ENCODE data around the gene WWOX. TPM values are rescaled to one million over a fixed set of nuclear protein-coding genes. Genes with fewer than 3 reads are reported as not detected.

WWOX gene
- total and polyA plus RNA-seq, 2 of the 4 experiments (the other 2 are of a cell fraction), result 2.7 to 5.4 TPM

- H3K36me3 ChIP-seq (ENCODE audit: control insufficient read depth, insufficient read depth, low read length), result no peaks in the 10 kb centered on the region
- POLR2A ChIA-PET (ENCODE audit: unreplicated experiment), result no interaction called here
- peaks cover 23% of the 10 kb centered on the region for H3K9me3 ChIP-seq (ENCODE audit: control insufficient read depth, insufficient read depth, low read length)
- H2BK15ac ChIP-seq (ENCODE audit: low read depth, low read length), result no peak overlapping the region
- CTCF ChIA-PET, result no interaction called here
- TF ChIP-seq MAZ (IDR thresholded peaks at IDR 0.05; ENCODE audit: borderline replicate concordance, low read depth, low read length), result no peak
- no peak for TF ChIP-seq BHLHE40 (IDR thresholded peaks at IDR 0.05; ENCODE audit: low read depth, low read length)
- TF ChIP-seq NFE2L2 (IDR thresholded peaks at IDR 0.05; ENCODE audit: low read depth, low read length), result no peak
- no peak for TF ChIP-seq RCOR1 (IDR thresholded peaks at IDR 0.05; ENCODE audit: insufficient replicate concordance, low read length)
- no peak for TF ChIP-seq ELK1 (IDR thresholded peaks at IDR 0.05; ENCODE audit: borderline replicate concordance, low read depth, low read length)
- no peak for TF ChIP-seq RFX5 (IDR thresholded peaks at IDR 0.05; ENCODE audit: low read depth, low read length)
- intact Hi-C loops (cut with micrococcal nuclease) (no loop called here), dilution Hi-C loops (cut with HindIII; ENCODE audit: low sequenced_read_pairs, unreplicated experiment) (no loop called here), in situ Hi-C loops (cut with MboI; ENCODE audit: low sequenced_read_pairs) (no loop called here)
- DNase-seq, result no peak
- no peak overlapping the region for H2AFZ ChIP-seq (replicated peaks; ENCODE audit: low read length, poor library complexity)
- no peak overlapping the region for H3K56ac ChIP-seq (ENCODE audit: extremely low read depth, insufficient read depth, low read length)
- WGBS, 2 experiments (ENCODE audit: extremely low coverage in 2 of 2, insufficient read length in 1 of 2), result no CpG with 5 or more reads among the region's 1 CpG
- H3K4me2 ChIP-seq (ENCODE audit: low read depth, low read length), result no peak overlapping the region
- H4K8ac ChIP-seq (ENCODE audit: low read depth in 2 of 2, low read length in 2 of 2), result no peak overlapping the region
- no peaks in the 10 kb centered on the region for H3K79me1 ChIP-seq (ENCODE audit: low read depth in 1 of 2, low read length in 2 of 2)
- no peaks in the 10 kb centered on the region for H3K27me3 ChIP-seq (ENCODE audit: control insufficient read depth, insufficient read depth, low read length)
- no peak overlapping the region for H4K5ac ChIP-seq (ENCODE audit: low read depth, low read length)
- H4K20me1 ChIP-seq (ENCODE audit: insufficient read depth, low read length), result no peaks in the 10 kb centered on the region
- no peaks in the 10 kb centered on the region for H3K4me1 ChIP-seq (ENCODE audit: control insufficient read depth, insufficient read depth, low read length)
- no peak overlapping the region for H2BK120ac ChIP-seq (ENCODE audit: low read depth, low read length)
- H3K14ac ChIP-seq (replicated peaks; ENCODE audit: low read depth, low read length), result no peak overlapping the region
- no peak overlapping the region for H4K91ac ChIP-seq (ENCODE audit: insufficient read depth, low read depth, low read length)
- no peak for ATAC-seq (ENCODE audit: low read depth)
- no peak overlapping the region for H3K9ac ChIP-seq (ENCODE audit: low read depth, low read length)
- H2AK5ac ChIP-seq (ENCODE audit: low read depth, low read length), result no peak overlapping the region
- H3K4me3 ChIP-seq (ENCODE audit: insufficient read depth, low read depth, low read length), result no peak overlapping the region
- no peak overlapping the region for H2BK5ac ChIP-seq (ENCODE audit: low read depth, low read length, poor library complexity, severe bottlenecking)
- no peak overlapping the region for H3K18ac ChIP-seq (ENCODE audit: low read depth, low read length)
- H3K27ac ChIP-seq (ENCODE audit: insufficient read depth, low read length), result no peak overlapping the region
- H2BK20ac ChIP-seq (ENCODE audit: low read depth, low read length), result no peak overlapping the region
- H3K23ac ChIP-seq (ENCODE audit: low read depth, low read length), result no peak overlapping the region
- no peaks in the 10 kb centered on the region for H3K9me1 ChIP-seq (ENCODE audit: insufficient read depth, low read length)
- H3K4ac ChIP-seq (ENCODE audit: low read depth, low read length), result no peak overlapping the region
- no peak overlapping the region for H2AK9ac ChIP-seq (replicated peaks; ENCODE audit: low read depth, low read length, poor library complexity)
- BruUV-seq (replicated peaks), result no TSS peak
Measured at GRCh38 chr16:78629173-78629572, 529.7 kb downstream of the WWOX start.
